Activated T-cell treated with anti-CD3 and anti-CD28 coated beads for 48 hours (primary cell): ENCODE measurements around the gene OR7G1.
"Not testable (repeated sequence)": the region's sequence is repeated elsewhere in the genome, so short reads cannot be mapped to it uniquely, and the experiment has no call there.

Experiments used
- DNase-seq: peaks from one replicate; pipeline ENCODE4 v3.0.0-alpha.2; 2020; ENCODE audit warnings: low read depth

Gene OR7G1

DNA sequence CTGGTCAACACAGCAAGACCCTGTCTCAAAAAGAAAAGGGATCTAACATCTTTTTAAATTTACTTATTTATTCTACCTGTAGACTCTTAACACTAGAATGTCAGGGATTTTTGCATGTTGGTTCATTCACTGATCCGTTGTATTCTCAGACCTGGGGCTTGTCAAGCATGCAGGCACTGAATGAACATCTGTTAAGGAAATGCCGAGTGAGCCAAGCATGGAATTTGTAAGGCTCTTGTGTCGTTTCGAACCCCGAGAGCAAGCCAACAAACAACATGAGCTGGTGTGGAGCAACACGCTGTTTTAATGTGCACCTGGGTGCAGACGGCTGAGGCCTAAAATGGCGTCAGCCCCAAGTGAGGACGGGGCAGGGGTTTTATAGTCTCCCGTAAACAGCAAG, 38.7 kb downstream of the OR7G1 start:
- no peak for DNase-seq

DNA sequence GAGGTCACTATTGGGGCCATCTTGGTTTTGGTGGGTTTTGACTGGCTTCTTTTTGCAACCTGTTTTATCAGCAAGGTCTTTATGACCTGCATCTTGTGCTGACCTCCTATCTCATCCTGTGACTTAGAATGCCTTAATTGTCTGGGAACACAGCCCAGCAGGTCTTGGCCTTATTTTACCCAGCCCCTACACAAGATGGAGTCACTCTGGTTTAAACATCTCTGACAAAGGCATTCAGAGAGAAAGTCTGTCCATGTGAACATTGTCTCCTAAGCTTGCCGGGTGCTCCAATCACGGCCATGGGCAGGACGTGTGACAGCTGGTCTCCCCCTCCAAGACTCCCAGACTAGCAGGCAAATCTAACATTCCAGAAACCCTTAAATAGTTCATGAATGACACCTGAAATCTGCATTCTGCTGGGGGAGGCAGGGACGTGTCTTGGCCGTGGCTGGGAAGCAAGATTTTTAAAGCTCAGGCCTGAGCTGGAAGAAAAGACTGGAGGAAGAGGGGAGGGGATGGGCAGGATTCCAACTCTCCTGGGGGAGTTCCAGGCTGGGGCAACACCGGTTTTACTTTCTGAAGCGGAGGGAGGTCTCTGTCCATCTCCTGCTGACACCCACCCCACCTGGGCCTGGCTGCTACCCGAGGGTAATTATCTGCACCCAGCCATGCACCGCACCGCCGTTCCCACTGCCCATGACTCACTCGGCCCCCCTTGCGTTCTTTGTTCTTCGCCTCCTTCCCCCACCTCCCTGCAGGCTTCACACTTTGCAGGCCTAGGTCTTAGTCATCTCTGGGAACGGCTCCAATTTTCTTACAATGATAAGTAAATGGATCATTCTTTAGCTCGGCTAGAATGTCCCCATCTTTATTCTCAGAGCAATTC, 40.3 kb downstream of the OR7G1 start:
- DNase-seq: no peak

DNA sequence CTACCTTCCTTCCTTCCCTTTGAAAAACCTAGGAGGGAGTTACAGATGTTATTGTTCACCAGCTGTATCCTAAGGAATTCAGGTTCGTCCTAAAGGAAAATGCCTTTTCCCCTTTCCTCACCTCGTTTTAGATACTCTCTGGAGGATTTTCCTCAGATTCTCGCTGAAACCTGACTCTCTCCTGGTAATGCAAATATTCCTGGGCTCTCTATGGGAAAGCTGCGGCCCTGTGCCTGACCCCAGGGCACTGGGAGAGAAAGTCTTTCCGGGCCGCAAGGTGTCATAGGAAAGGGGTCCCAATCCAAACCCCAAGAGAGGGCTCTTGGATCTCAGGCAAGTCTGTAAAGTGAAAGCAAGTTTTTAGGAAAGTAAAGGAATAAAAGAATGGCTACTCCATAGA, 41.8 kb downstream of the OR7G1 start:
- no peak for DNase-seq

DNA sequence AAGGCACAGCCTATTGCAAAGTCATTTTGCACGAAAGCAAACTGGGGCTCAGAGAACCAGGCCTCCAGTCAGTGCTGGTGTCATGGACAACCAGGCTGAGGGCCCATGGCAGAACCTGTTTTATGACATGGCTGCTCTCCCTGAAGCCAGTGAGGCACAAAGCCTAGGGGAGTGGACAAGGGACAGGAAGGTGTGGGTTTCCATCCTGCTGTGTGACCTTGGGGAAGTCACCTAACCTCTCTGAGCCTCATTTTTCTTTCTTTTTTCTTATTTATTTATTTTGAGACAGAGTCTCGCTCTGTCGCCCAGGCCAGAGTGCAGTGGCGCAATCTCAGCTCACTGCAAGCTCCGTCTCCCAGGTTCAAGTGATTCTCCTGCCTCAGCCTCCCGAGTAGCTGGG, 43.8 kb downstream of the OR7G1 start:
- not testable (repeated sequence) for DNase-seq

DNA sequence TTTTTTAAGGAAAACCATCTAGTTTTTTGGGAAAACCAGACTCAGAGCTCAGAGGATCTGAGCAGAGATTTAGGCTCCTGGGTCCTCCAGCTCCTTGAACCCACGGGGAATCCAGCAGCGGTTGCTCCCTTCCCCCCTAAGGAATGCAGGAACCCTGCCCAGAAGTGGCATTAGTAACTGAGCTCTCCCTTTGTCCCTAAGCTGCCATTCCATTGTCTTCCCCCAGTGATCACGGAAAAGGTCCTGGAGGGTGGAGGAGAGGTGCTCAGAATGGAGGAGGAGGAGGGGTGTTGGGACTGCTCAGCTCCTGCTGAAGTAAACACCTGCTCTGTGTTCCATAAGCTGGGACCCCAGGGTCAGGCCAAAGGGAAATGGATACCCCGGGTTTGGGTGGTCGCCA, 45.5 kb downstream of the OR7G1 start:
- DNase-seq: no peak

DNA sequence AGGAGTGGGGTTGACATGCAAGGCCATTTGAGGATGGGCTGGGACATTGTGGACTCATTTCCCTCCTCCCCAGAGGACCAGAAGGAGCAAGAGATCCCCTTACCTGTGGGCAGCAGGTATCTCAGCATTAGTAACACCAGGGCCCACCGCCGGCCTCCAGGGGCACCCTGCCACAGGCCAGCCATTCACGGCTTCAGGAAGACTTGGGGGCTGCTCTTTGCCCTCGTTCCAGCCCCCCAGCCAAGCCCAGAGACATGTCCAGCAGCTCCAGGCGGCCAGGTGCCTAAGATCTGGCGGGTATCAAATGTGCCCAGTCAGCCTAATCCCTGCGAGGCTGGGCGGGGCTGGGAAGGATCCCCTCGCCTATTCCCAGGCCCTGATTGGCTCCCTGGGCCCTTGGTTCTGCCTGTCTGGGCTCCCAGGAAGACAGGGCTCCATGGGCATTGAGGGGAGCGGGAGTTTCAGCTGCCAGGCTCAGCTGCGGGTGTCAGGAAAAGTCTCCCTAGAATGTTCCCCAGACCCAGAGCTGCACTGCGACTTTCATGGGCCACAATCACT, 50.0 kb downstream of the OR7G1 start:
- no peak for DNase-seq
